ENCODE data around the gene SHROOM1. TPM values are rescaled to one million over a fixed set of nuclear protein-coding genes. Genes with fewer than 3 reads are reported as not detected.

The SHROOM1 gene
- total RNA-seq, 2 donors from 2014 or later, result 6.6 to 14.4 TPM

DNA sequence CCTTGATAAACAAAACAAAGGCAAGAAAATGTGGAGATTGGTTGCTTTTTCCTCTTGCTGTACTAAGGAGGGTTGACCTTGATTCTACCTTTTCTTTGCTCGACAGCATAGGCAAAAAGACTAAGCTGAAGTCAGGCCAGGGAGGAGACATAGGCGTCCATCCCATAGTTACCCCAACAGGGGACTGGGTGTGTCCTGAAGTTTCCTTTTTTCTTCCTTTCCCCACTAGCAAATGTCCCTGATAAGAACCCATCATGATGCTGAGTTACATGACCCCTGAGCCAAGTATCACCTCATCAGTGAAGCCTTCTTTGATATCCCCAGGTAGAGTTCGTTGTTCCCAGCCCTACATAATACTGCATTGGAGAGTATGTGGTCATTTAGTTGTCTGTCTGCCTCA is 9.9 kb upstream of the SHROOM1 start:
- peak; percentile 23 for DNase-seq
- WGBS, 2 experiments (ENCODE audit: insufficient coverage in 1 of 2, insufficient read length in 1 of 2), result 92 to 100% methylated on average over 1 to 3 of the region's 3 CpGs
- no peak overlapping the region for H3K9ac ChIP-seq (ENCODE audit: extremely low read depth, low read length, poor library complexity, severe bottlenecking)

GRCh38 chr5:132839426-132840301 is 9.2 kb upstream of the SHROOM1 start:
- Histone ChIP-seq H3K9ac (ENCODE audit: extremely low read depth, low read length, poor library complexity, severe bottlenecking) (no peak overlapping the region), H3K4me3 (ENCODE audit: low read length) (no peak overlapping the region), H3K27me3 (ENCODE audit: control insufficient read depth, insufficient read depth, low read length, poor library complexity, severe bottlenecking) (no peaks in the 10 kb centered on the region), H3K36me3 (ENCODE audit: control insufficient read depth, insufficient read depth, low read length) (no peaks in the 10 kb centered on the region), H3K27ac (ENCODE audit: low read depth, low read length) (no peak overlapping the region), H3K4me1 (ENCODE audit: control insufficient read depth, insufficient read depth, low read length) (no peaks in the 10 kb centered on the region), H3K9me3 (ENCODE audit: control insufficient read depth, low read length) (no peaks in the 10 kb centered on the region)
- no peaks in the 10 kb centered on the region for H3K27me3 Mint-ChIP-seq (ENCODE audit: insufficient read depth)
- no peak overlapping the region for H3K4me3 Mint-ChIP-seq
- H3K27ac Mint-ChIP-seq, result peak overlapping the region; percentile 18
- TF ChIP-seq, protein P1, sequence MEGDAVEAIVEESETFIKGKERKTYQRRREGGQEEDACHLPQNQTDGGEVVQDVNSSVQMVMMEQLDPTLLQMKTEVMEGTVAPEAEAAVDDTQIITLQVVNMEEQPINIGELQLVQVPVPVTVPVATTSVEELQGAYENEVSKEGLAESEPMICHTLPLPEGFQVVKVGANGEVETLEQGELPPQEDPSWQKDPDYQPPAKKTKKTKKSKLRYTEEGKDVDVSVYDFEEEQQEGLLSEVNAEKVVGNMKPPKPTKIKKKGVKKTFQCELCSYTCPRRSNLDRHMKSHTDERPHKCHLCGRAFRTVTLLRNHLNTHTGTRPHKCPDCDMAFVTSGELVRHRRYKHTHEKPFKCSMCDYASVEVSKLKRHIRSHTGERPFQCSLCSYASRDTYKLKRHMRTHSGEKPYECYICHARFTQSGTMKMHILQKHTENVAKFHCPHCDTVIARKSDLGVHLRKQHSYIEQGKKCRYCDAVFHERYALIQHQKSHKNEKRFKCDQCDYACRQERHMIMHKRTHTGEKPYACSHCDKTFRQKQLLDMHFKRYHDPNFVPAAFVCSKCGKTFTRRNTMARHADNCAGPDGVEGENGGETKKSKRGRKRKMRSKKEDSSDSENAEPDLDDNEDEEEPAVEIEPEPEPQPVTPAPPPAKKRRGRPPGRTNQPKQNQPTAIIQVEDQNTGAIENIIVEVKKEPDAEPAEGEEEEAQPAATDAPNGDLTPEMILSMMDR (conservative IDR thresholded peaks at IDR 0.05), result no peak
- H3K36me3 Mint-ChIP-seq (ENCODE audit: low read depth), result no peaks in the 10 kb centered on the region
- peaks cover 8% of the 10 kb centered on the region for H3K4me1 Mint-ChIP-seq
- no peaks in the 10 kb centered on the region for H3K9me3 Mint-ChIP-seq
- 81 to 87% methylated on average over 5 to 8 of the region's 8 CpGs for WGBS, 2 experiments (ENCODE audit: insufficient coverage in 1 of 2, insufficient read length in 1 of 2)
- peak; percentile 39 for DNase-seq

More for the DNA sequence above, 9.9 kb upstream of the SHROOM1 start:
- Mint-ChIP-seq H3K27me3 (ENCODE audit: insufficient read depth) (no peaks in the 10 kb centered on the region), H3K4me3 (no peak overlapping the region), H3K9me3 (no peaks in the 10 kb centered on the region), H3K27ac (no peak overlapping the region), H3K4me1 (peaks cover 8% of the 10 kb centered on the region), H3K36me3 (ENCODE audit: low read depth) (no peaks in the 10 kb centered on the region)
- H3K4me3 ChIP-seq (ENCODE audit: low read length), result no peak overlapping the region
- no peak overlapping the region for H3K27ac ChIP-seq (ENCODE audit: low read depth, low read length)
- H3K36me3 ChIP-seq (ENCODE audit: control insufficient read depth, insufficient read depth, low read length), result no peaks in the 10 kb centered on the region
- no peaks in the 10 kb centered on the region for H3K9me3 ChIP-seq (ENCODE audit: control insufficient read depth, low read length)
- TF ChIP-seq, protein P1 (conservative IDR thresholded peaks at IDR 0.05), result no peak
- no peaks in the 10 kb centered on the region for H3K27me3 ChIP-seq (ENCODE audit: control insufficient read depth, insufficient read depth, low read length, poor library complexity, severe bottlenecking)
- no peaks in the 10 kb centered on the region for H3K4me1 ChIP-seq (ENCODE audit: control insufficient read depth, insufficient read depth, low read length)

DNA sequence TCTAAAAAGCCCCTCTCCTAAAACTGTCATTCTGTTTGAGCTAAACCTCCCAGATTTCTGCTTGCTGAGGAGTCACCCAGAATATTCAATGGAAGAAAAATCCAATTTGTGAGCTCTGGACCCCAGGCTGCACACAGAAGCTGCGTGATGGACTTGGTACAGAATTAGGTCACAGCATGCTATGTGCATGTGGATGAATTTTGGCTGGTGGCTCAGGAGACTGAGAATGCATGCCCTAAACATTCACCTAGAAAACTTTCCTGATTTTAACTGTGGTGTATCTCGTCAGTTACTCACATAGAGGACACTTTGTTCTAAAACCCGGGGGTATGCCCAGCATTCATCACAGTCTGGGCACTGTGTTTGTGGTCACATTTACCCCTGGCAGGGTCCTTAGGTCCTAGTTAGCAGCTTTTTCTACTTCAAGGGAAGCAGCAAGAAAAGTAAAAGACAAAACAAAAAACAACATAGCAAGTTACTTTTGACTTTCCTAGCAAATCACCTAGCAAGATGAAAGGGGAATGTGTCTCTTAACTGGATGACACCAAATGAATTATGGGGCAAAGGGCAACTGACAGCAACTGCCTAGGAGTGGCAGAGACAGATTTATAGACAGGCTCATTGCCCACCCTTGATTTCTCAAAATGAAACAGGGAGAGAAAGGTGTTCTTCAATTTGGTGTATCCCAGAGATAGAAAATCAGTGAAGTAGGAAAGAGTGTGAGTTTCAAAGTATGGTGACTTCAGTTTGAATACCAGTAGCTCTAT is 8.3 kb upstream of the SHROOM1 start:
- Mint-ChIP-seq H3K27me3 (ENCODE audit: insufficient read depth) (no peaks in the 10 kb centered on the region), H3K4me1 (peaks cover 8% of the 10 kb centered on the region), H3K27ac (no peak overlapping the region), H3K9me3 (no peaks in the 10 kb centered on the region), H3K36me3 (ENCODE audit: low read depth) (no peaks in the 10 kb centered on the region), H3K4me3 (no peak overlapping the region)
- DNase-seq, result peak; percentile 13
- WGBS, 2 experiments (ENCODE audit: insufficient coverage in 1 of 2, insufficient read length in 1 of 2), result 93% methylated on average over 3 of the region's 3 CpGs
- TF ChIP-seq, protein P1 (conservative IDR thresholded peaks at IDR 0.05), result no peak
- Histone ChIP-seq H3K4me3 (ENCODE audit: low read length) (no peak overlapping the region), H3K4me1 (ENCODE audit: control insufficient read depth, insufficient read depth, low read length) (no peaks in the 10 kb centered on the region), H3K27me3 (ENCODE audit: control insufficient read depth, insufficient read depth, low read length, poor library complexity, severe bottlenecking) (no peaks in the 10 kb centered on the region), H3K9me3 (ENCODE audit: control insufficient read depth, low read length) (no peaks in the 10 kb centered on the region), H3K27ac (ENCODE audit: low read depth, low read length) (no peak overlapping the region), H3K9ac (ENCODE audit: extremely low read depth, low read length, poor library complexity, severe bottlenecking) (no peak overlapping the region), H3K36me3 (ENCODE audit: control insufficient read depth, insufficient read depth, low read length) (no peaks in the 10 kb centered on the region)

Measured in endodermal cell (in vitro differentiated cells).